A673 (cell line): ENCODE measurements around the gene TRA2A. TPM values are rescaled to one million over a fixed set of nuclear protein-coding genes. Genes with fewer than 3 reads are reported as not detected.

Experiments used
- BruUV-seq: library from RNA; stranded (reverse); fragments of 400-500 nt; replicated peaks from 2 replicates; lab custom pipeline; 2021; lab: Mats Ljungman, UMichigan
- CTCF ChIA-PET: fragments of 300-600 bp; sonication (Branson Sonifier 250); formaldehyde crosslinking; loops from one replicate; lab custom pipeline; 2022; ENCODE audit warnings: antibody characterized with exemption; lab: Charles Lee
- POLR2A ChIA-PET: fragments of 300-600 bp; sonication (Branson Sonifier 250); formaldehyde crosslinking; loops from one replicate; lab custom pipeline; 2022; ENCODE audit warnings: antibody characterized with exemption; ENCODE audit not compliant: low non-redundant PET; lab: Charles Lee
- DNase-seq: peaks from one replicate; pipeline ENCODE4 v3.0.0-alpha.2; 2015; ENCODE audit warnings: low spot score
- H3K27ac ChIP-seq: fragments of 200-600 bp; sonication (generic); 2 replicates; pipeline ENCODE4 v1.5.1; 2016; ENCODE audit warnings: mixed run types, low read depth, mild to moderate bottlenecking, mixed read lengths, antibody characterized with exemption, low read length; ENCODE audit not compliant: poor library complexity, severe bottlenecking
- H3K27me3 ChIP-seq: fragments of 200-600 bp; sonication (generic); replicated peaks from 2 replicates; pipeline ENCODE4 v1.6.1; 2017; ENCODE audit warnings: mixed run types, low read depth, mild to moderate bottlenecking, mixed read lengths, antibody characterized with exemption, low read length; ENCODE audit not compliant: insufficient read depth, poor library complexity
- H3K36me3 ChIP-seq: fragments of 200-600 bp; sonication (generic); 2 replicates; pipeline ENCODE4 v1.6.1; 2016; ENCODE audit warnings: mixed run types, mild to moderate bottlenecking, mixed read lengths, antibody characterized with exemption, low read length; ENCODE audit not compliant: insufficient read depth, poor library complexity, severe bottlenecking
- H3K4me1 ChIP-seq: fragments of 200-600 bp; sonication (generic); 2 replicates; pipeline ENCODE4 v1.6.1; 2017; ENCODE audit warnings: mixed run types, mild to moderate bottlenecking, mixed read lengths, antibody characterized with exemption, low read length; ENCODE audit not compliant: insufficient read depth, poor library complexity, severe bottlenecking
- H3K4me3 ChIP-seq: fragments of 200-600 bp; sonication (generic); 2 replicates; pipeline ENCODE4 v1.5.1; 2016; ENCODE audit warnings: low read depth, mixed run types, mild to moderate bottlenecking, mixed read lengths, low read length; ENCODE audit not compliant: poor library complexity, severe bottlenecking
- H3K9me3 ChIP-seq: fragments of 200-600 bp; sonication (generic); 2 replicates; pipeline ENCODE4 v1.6.1; 2016; ENCODE audit warnings: mixed run types, low read depth, mild to moderate bottlenecking, mixed read lengths, antibody characterized with exemption, low read length; ENCODE audit not compliant: poor library complexity, severe bottlenecking
- CTCF ChIP-seq: fragments of 300-800, 200-600 bp; sonication (generic); conservative IDR thresholded peaks from 2 replicates; pipeline ENCODE4 v1.5.1; 2017; ENCODE audit warnings: low read depth, mild to moderate bottlenecking, antibody characterized with exemption, low read length, moderate library complexity, mixed read lengths
- EZH2 ChIP-seq: fragments of 200-600 bp; sonication (generic); IDR thresholded peaks from 2 replicates; pipeline ENCODE4 v1.6.1; 2017; ENCODE audit warnings: borderline replicate concordance, low read depth, mild to moderate bottlenecking, mixed read lengths, antibody characterized with exemption, low read length; ENCODE audit not compliant: poor library complexity, severe bottlenecking
- intact Hi-C: fragments of 100-400 bp; cut with micrococcal nuclease; formaldehyde crosslinking; loops from one replicate; pipeline ENCODE4 v1.10.0; 2022; ENCODE audit not compliant: unreplicated experiment
- total RNA-seq: library from RNA; stranded (reverse); gene quantifications from 2 replicates; pipeline ENCODE4 v1.2.3, GENCODE V29; 2021

Gene TRA2A
- total RNA-seq, 1 experiment from 2014 or later = 114 TPM

GRCh38 chr7:23477157-23477499, 54.7 kb downstream of the TRA2A start:
- H3K27ac ChIP-seq = peak overlapping the region; percentile 85
- peak overlapping the region; percentile 91 for H3K4me3 ChIP-seq
- H3K36me3 ChIP-seq = no peaks in the 10 kb centered on the region
- TF ChIP-seq EZH2 (no peak), CTCF (no peak)
- intact Hi-C loops = no loop called here
- peaks cover 7% of the 10 kb centered on the region for H3K4me1 ChIP-seq
- no peak for DNase-seq
- BruUV-seq = no TSS peak
- ChIA-PET POLR2A (no interaction called here), CTCF (no interaction called here)
- H3K27me3 ChIP-seq = peaks cover 44% of the 10 kb centered on the region
- no peaks in the 10 kb centered on the region for H3K9me3 ChIP-seq

- TF ChIP-seq CTCF (no peak), EZH2 (no peak)
- Histone ChIP-seq H3K4me1 (peaks cover 7% of the 10 kb centered on the region), H3K9me3 (no peaks in the 10 kb centered on the region), H3K36me3 (no peaks in the 10 kb centered on the region), H3K27ac (peak overlapping the region; percentile 85), H3K4me3 (peak overlapping the region; percentile 91), H3K27me3 (peaks cover 44% of the 10 kb centered on the region)
- ChIA-PET CTCF (no interaction called here), POLR2A (no interaction called here)
- BruUV-seq = no TSS peak
- intact Hi-C loops = no loop called here
- peak; percentile 30 for DNase-seq
Observed at GRCh38 chr7:23476286-23477156, 55.3 kb downstream of the TRA2A start.

GRCh38 chr7:23475576-23475839, 56.3 kb downstream of the TRA2A start:
- Histone ChIP-seq H3K9me3 (no peaks in the 10 kb centered on the region), H3K27me3 (peaks cover 44% of the 10 kb centered on the region), H3K27ac (peak overlapping the region; percentile 85), H3K4me1 (peaks cover 7% of the 10 kb centered on the region), H3K36me3 (no peaks in the 10 kb centered on the region), H3K4me3 (peak overlapping the region; percentile 91)
- CTCF ChIA-PET = no interaction called here
- POLR2A ChIA-PET = interaction anchor here (0.6 kb wide), 1 partner anchor 9 kb away, joined by 4 read pairs; no protein-coding TSS in a partner anchor
- TF ChIP-seq CTCF (no peak), EZH2 (no peak)
- intact Hi-C loops = no loop called here
- no TSS peak for BruUV-seq
- DNase-seq = no peak
